IMR-90 (cell line): ENCODE data around the gene PTPMT1. TPM values are rescaled to one million over a fixed set of nuclear protein-coding genes. Genes with fewer than 3 reads are reported as not detected.

ENCODE experiments used
- ATAC-seq: fragments of 200-7000 bp; cut with Tn5 transposase; 2 replicates; pipeline ENCODE4 v1.9.1; 2020; ENCODE audit warnings: low read depth, mild to moderate bottlenecking, moderate library complexity
- BruUV-seq: library from RNA; stranded (reverse); fragments of 400-500 nt; replicated peaks from 2 replicates; lab custom pipeline; 2021; lab: Mats Ljungman, UMichigan
- CTCF ChIA-PET: fragments of 300-600 bp; formaldehyde crosslinking; extraction: SDS; loops from one replicate; lab custom pipeline; 2021; ENCODE audit warnings: antibody characterized with exemption; lab: Yijun Ruan, JAX
- POLR2A ChIA-PET: fragments of 300-600 bp; sonication (Branson Sonifier 250); formaldehyde crosslinking; loops from one replicate; lab custom pipeline; 2022; ENCODE audit warnings: antibody characterized with exemption; ENCODE audit not compliant: unreplicated experiment; lab: Charles Lee
- DNase-seq: peaks from one replicate; pipeline ENCODE4 v3.0.0; 2013
- H2AFZ ChIP-seq: replicated peaks from 2 replicates; pipeline ENCODE3; 2013; ENCODE audit warnings: low read length, mild to moderate bottlenecking; ENCODE audit not compliant: poor library complexity
- H2AK5ac ChIP-seq: 2 replicates; pipeline ENCODE4 v1.6.1; 2013; ENCODE audit warnings: low read depth, low read length, inconsistent platforms
- H2AK9ac ChIP-seq: replicated peaks from 2 replicates; pipeline ENCODE3; 2013; ENCODE audit warnings: mild to moderate bottlenecking, low read depth, low read length, moderate library complexity; ENCODE audit not compliant: poor library complexity
- H2BK120ac ChIP-seq: 2 replicates; pipeline ENCODE4 v1.6.1; 2013; ENCODE audit warnings: low read depth, low read length, inconsistent platforms
- H2BK15ac ChIP-seq: 3 replicates; pipeline ENCODE4 v1.6.1; 2013; ENCODE audit warnings: low read depth, low read length, inconsistent platforms
- H2BK20ac ChIP-seq: 2 replicates; pipeline ENCODE4 v1.6.1; 2013; ENCODE audit warnings: low read depth, mild to moderate bottlenecking, inconsistent platforms, low read length, moderate library complexity
- H2BK5ac ChIP-seq: 2 replicates; pipeline ENCODE4 v1.6.1; 2013; ENCODE audit warnings: mild to moderate bottlenecking, low read depth, low read length, inconsistent platforms; ENCODE audit not compliant: poor library complexity, severe bottlenecking
- H3K14ac ChIP-seq: replicated peaks from 2 replicates; pipeline ENCODE4 v1.6.1; 2013; ENCODE audit warnings: low read depth, low read length, inconsistent platforms
- H3K18ac ChIP-seq: 2 replicates; pipeline ENCODE4 v1.6.1; 2013; ENCODE audit warnings: low read depth, low read length, control low read depth
- H3K23ac ChIP-seq: 2 replicates; pipeline ENCODE4 v1.6.1; 2013; ENCODE audit warnings: low read depth, low read length, inconsistent platforms
- H3K27ac ChIP-seq: 2 replicates; pipeline ENCODE4 v1.5.1; 2013; ENCODE audit warnings: mild to moderate bottlenecking, control low read depth, low read length; ENCODE audit not compliant: insufficient read depth
- H3K27me3 ChIP-seq: 2 replicates; pipeline ENCODE4 v1.6.1; 2013; ENCODE audit warnings: low read length; ENCODE audit not compliant: control insufficient read depth, insufficient read depth
- H3K36me3 ChIP-seq: 2 replicates; pipeline ENCODE4 v1.6.1; 2013; ENCODE audit warnings: low read length, mixed read lengths; ENCODE audit not compliant: control insufficient read depth, insufficient read depth
- H3K4ac ChIP-seq: 2 replicates; pipeline ENCODE4 v1.6.1; 2013; ENCODE audit warnings: low read depth, low read length, inconsistent platforms
- H3K4me1 ChIP-seq: 2 replicates; pipeline ENCODE4 v1.6.1; 2013; ENCODE audit warnings: low read length, mixed read lengths; ENCODE audit not compliant: control insufficient read depth, insufficient read depth
- H3K4me2 ChIP-seq: 2 replicates; pipeline ENCODE4 v1.6.1; 2013; ENCODE audit warnings: low read depth, mild to moderate bottlenecking, control low read depth, low read length, moderate library complexity
- H3K4me3 ChIP-seq: 2 replicates; pipeline ENCODE4 v1.5.1; 2013; ENCODE audit warnings: low read depth, mild to moderate bottlenecking, control low read depth, low read length, moderate library complexity; ENCODE audit not compliant: insufficient read depth
- H3K56ac ChIP-seq: 2 replicates; pipeline ENCODE4 v1.6.1; 2013; ENCODE audit warnings: low read length, inconsistent platforms; ENCODE audit not compliant: insufficient read depth; ENCODE audit errors: extremely low read depth
- H3K79me1 ChIP-seq, 2 experiments: 2 replicates each; pipeline ENCODE4 v1.6.1; 2013; ENCODE audit warnings: low read length in 2 of 2, inconsistent platforms in 1 of 2, low read depth in 1 of 2
- H3K9ac ChIP-seq: 2 replicates; pipeline ENCODE4 v1.6.1; 2013; ENCODE audit warnings: low read depth, low read length, control low read depth
- H3K9me1 ChIP-seq: 2 replicates; pipeline ENCODE4 v1.6.1; 2013; ENCODE audit warnings: low read length, inconsistent platforms; ENCODE audit not compliant: insufficient read depth
- H3K9me3 ChIP-seq: 2 replicates; pipeline ENCODE4 v1.6.1; 2013; ENCODE audit warnings: low read length; ENCODE audit not compliant: control insufficient read depth, insufficient read depth
- H4K20me1 ChIP-seq: 2 replicates; pipeline ENCODE4 v1.6.1; 2013; ENCODE audit warnings: low read length, inconsistent platforms; ENCODE audit not compliant: insufficient read depth
- H4K5ac ChIP-seq: 2 replicates; pipeline ENCODE4 v1.6.1; 2013; ENCODE audit warnings: mild to moderate bottlenecking, low read depth, low read length, control low read depth
- H4K8ac ChIP-seq, 2 experiments: 2 replicates each; pipeline ENCODE4 v1.6.1; 2013; ENCODE audit warnings: low read depth in 2 of 2, low read length in 2 of 2, control low read depth in 1 of 2, inconsistent platforms in 1 of 2
- H4K91ac ChIP-seq: 2 replicates; pipeline ENCODE4 v1.6.1; 2013; ENCODE audit warnings: low read depth, low read length, inconsistent platforms; ENCODE audit not compliant: insufficient read depth
- BHLHE40 ChIP-seq: fragments of 150-350 bp; IDR thresholded peaks from 2 replicates; pipeline ENCODE4 v1.6.1; 2016; ENCODE audit warnings: mild to moderate bottlenecking, low read depth, low read length
- CEBPB ChIP-seq: IDR thresholded peaks from 2 replicates; pipeline ENCODE4 v1.6.1; 2012; ENCODE audit warnings: low read depth, low read length, improper control_type of control experiment
- CHD1 ChIP-seq: IDR thresholded peaks from 2 replicates; pipeline ENCODE4 v1.6.1; 2012; ENCODE audit warnings: low read depth, low read length, improper control_type of control experiment
- ELK1 ChIP-seq: fragments of 150-350 bp; IDR thresholded peaks from 2 replicates; pipeline ENCODE4 v1.6.1; 2016; ENCODE audit warnings: low read depth, mild to moderate bottlenecking, low read length, moderate library complexity, borderline replicate concordance
- FOS ChIP-seq: fragments of 150-350 bp; IDR thresholded peaks from 2 replicates; pipeline ENCODE4 v1.6.1; 2016; ENCODE audit warnings: low read depth, low read length
- MAFK ChIP-seq: IDR thresholded peaks from 2 replicates; pipeline ENCODE4 v1.6.1; 2012; ENCODE audit warnings: low read depth, low read length, improper control_type of control experiment
- MAZ ChIP-seq: IDR thresholded peaks from 2 replicates; pipeline ENCODE4 v1.6.1; 2012; ENCODE audit warnings: low read depth, mild to moderate bottlenecking, low read length, improper control_type of control experiment, moderate library complexity, borderline replicate concordance
- MXI1 ChIP-seq: IDR thresholded peaks from 2 replicates; pipeline ENCODE4 v1.6.1; 2012; ENCODE audit warnings: low read depth, mild to moderate bottlenecking, low read length, moderate library complexity, borderline replicate concordance
- NFE2L2 ChIP-seq: fragments of 150-350 bp; IDR thresholded peaks from 2 replicates; pipeline ENCODE4 v1.6.1; 2016; ENCODE audit warnings: low read depth, mild to moderate bottlenecking, low read length
- POLR2A ChIP-seq: IDR thresholded peaks from 2 replicates; pipeline ENCODE4 v1.6.1; 2012; ENCODE audit warnings: mild to moderate bottlenecking, low read depth, low read length
- RAD21 ChIP-seq: IDR thresholded peaks from 2 replicates; pipeline ENCODE4 v1.6.1; 2012; ENCODE audit warnings: low read length, improper control_type of control experiment
- RCOR1 ChIP-seq: IDR thresholded peaks from 2 replicates; pipeline ENCODE4 v1.6.1; 2012; ENCODE audit warnings: mild to moderate bottlenecking, low read length, improper control_type of control experiment; ENCODE audit not compliant: insufficient replicate concordance
- RFX5 ChIP-seq: IDR thresholded peaks from 2 replicates; pipeline ENCODE4 v1.8.0; 2012; ENCODE audit warnings: low read depth, mild to moderate bottlenecking, low read length, moderate library complexity
- SMC3 ChIP-seq: fragments of 150-350 bp; IDR thresholded peaks from 2 replicates; pipeline ENCODE4 v1.6.1; 2016; ENCODE audit warnings: low read depth, mild to moderate bottlenecking, antibody characterized with exemption, low read length, moderate library complexity
- WGBS, 2 experiments: methylation state at CpG; one replicate each; pipeline versions ENCODE4 v1.1.5 to v1.1.7; 2013; ENCODE audit warnings: missing lambda C conversion rate in 2 of 2; ENCODE audit not compliant: insufficient read length in 1 of 2; ENCODE audit errors: extremely low coverage in 2 of 2; 5-methylcytosine and 5-hydroxymethylcytosine counted together
- dilution Hi-C: fragments of 300-500 bp; cut with HindIII; formaldehyde crosslinking; loops from one replicate; pipeline ENCODE4 v1.14.3; 2018; ENCODE audit warnings: low sequenced_read_pairs; ENCODE audit not compliant: unreplicated experiment
- in situ Hi-C: fragments of 300-500 bp; cut with MboI; formaldehyde crosslinking; loops from 3 replicates; pipeline ENCODE4 v1.14.3; 2019; ENCODE audit warnings: low sequenced_read_pairs, inconsistent platforms, mixed read lengths
- intact Hi-C: fragments of 100-400 bp; cut with micrococcal nuclease; formaldehyde crosslinking; loops from 2 replicates; pipeline ENCODE4 v1.10.0; 2022
- polyA plus RNA-seq, 3 experiments: library from polyadenylated mRNA; depleted of rRNA; stranded (reverse); fragments of >200 nt; gene quantifications; 2 replicates each; pipeline ENCODE4 v1.2.3, GENCODE V29; 2012; ENCODE audit warnings: low replicate concordance in 1 of 3
- total RNA-seq: library from RNA; depleted of rRNA; stranded (reverse); fragments of >200 nt; gene quantifications from 2 replicates; pipeline ENCODE4 v1.2.3, GENCODE V29; 2012
- TF ChIP-seq, protein P1 (sequence below): conservative IDR thresholded peaks from 2 replicates; pipeline ENCODE4 v1.5.1; 2012; ENCODE audit warnings: mild to moderate bottlenecking, low read depth, low read length, improper control_type of control experiment
- TF ChIP-seq, protein P2 (sequence below): fragments of 150-350 bp; IDR thresholded peaks from 2 replicates; pipeline ENCODE4 v1.6.1; 2017; ENCODE audit warnings: mild to moderate bottlenecking, antibody characterized with exemption, low read length, low read depth

Gene PTPMT1
- total and polyA plus RNA-seq, 2 of the 4 experiments (the other 2 are of a cell fraction): 51.6 to 55.0 TPM

DNA sequence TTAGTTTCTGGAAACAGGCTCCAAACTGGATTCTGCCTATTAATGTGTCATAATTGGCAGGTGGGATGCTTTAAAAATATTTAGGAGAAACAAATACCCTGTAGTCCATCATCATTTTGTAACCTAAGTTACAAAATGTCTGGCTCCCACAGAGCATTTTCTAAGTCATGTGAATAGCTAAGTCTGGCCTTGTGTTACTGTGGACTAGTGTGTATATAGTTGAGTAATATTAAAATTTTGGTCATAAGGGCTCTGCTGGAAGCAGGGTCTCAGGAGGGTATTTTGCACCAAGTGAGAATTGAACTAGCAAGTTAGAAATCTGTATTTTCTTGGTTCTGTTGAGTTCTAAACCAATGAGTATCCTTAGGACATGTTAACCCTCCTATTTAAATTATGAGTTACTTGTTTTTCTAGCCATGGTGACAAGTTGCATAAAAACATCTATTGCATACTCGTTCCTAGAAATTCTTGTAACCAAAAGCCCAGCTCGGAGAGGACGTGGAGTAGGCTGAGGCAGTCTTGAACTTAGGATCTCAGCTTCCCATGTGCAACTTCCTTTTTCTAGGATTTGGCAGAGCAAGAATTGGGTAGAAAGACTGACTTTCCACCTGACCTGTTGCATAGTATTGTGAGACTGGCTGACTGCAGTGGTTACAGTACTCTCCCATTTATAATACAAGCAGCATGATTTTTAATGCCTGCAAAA is 5.4 kb downstream of the PTPMT1 start:
- Histone ChIP-seq H4K8ac (no peak overlapping the region), H3K79me1 (peaks cover 30 to 64% of the 10 kb centered on the region in 2 experiments), H3K9me1 (peaks cover 9% of the 10 kb centered on the region), H3K4me1 (peaks cover 6% of the 10 kb centered on the region), H4K5ac (no peak overlapping the region), H3K27ac (no peak overlapping the region), H3K9ac (no peak overlapping the region), H2BK120ac (no peak overlapping the region), H2BK20ac (no peak overlapping the region), H4K91ac (no peak overlapping the region), H3K36me3 (peaks cover 27% of the 10 kb centered on the region), H2AK9ac (no peak overlapping the region), H2AK5ac (no peak overlapping the region), H3K23ac (no peak overlapping the region), H3K27me3 (no peaks in the 10 kb centered on the region), H3K14ac (no peak overlapping the region), H2BK5ac (no peak overlapping the region), H3K4me2 (no peak overlapping the region), H3K4me3 (no peak overlapping the region), H2AFZ (no peak overlapping the region), H3K18ac (no peak overlapping the region), H3K56ac (no peak overlapping the region), H2BK15ac (no peak overlapping the region), H3K9me3 (no peaks in the 10 kb centered on the region), H3K4ac (no peak overlapping the region), H4K20me1 (peaks cover 13% of the 10 kb centered on the region; the same call in 1 of the 2 replicates)
- POLR2A ChIA-PET: no interaction called here
- TF ChIP-seq, protein P1, sequence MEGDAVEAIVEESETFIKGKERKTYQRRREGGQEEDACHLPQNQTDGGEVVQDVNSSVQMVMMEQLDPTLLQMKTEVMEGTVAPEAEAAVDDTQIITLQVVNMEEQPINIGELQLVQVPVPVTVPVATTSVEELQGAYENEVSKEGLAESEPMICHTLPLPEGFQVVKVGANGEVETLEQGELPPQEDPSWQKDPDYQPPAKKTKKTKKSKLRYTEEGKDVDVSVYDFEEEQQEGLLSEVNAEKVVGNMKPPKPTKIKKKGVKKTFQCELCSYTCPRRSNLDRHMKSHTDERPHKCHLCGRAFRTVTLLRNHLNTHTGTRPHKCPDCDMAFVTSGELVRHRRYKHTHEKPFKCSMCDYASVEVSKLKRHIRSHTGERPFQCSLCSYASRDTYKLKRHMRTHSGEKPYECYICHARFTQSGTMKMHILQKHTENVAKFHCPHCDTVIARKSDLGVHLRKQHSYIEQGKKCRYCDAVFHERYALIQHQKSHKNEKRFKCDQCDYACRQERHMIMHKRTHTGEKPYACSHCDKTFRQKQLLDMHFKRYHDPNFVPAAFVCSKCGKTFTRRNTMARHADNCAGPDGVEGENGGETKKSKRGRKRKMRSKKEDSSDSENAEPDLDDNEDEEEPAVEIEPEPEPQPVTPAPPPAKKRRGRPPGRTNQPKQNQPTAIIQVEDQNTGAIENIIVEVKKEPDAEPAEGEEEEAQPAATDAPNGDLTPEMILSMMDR: no peak
- TF ChIP-seq RFX5 (no peak), CEBPB (no peak), RCOR1 (no peak), MAZ (no peak), MAFK (no peak), CHD1 (no peak), POLR2A (no peak), BHLHE40 (no peak), RAD21 (no peak), ELK1 (no peak), SMC3 (no peak), NFE2L2 (no peak), MXI1 (no peak), FOS (no peak)
- TF ChIP-seq, protein P2, sequence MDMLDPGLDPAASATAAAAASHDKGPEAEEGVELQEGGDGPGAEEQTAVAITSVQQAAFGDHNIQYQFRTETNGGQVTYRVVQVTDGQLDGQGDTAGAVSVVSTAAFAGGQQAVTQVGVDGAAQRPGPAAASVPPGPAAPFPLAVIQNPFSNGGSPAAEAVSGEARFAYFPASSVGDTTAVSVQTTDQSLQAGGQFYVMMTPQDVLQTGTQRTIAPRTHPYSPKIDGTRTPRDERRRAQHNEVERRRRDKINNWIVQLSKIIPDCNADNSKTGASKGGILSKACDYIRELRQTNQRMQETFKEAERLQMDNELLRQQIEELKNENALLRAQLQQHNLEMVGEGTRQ: no peak
- BruUV-seq: no TSS peak
- DNase-seq (no peak), ATAC-seq (no peak)
- in situ Hi-C loops: no loop called here
- CTCF ChIA-PET: interaction anchor here (0.6 kb wide), 1 partner anchor 313 kb away, joined by 4 read pairs; no protein-coding TSS in a partner anchor
- dilution Hi-C loops: no loop called here
- no CpG with 5 or more reads among the region's 3 CpGs for WGBS, 2 experiments
- intact Hi-C loops: no loop called here
